Activated CD4-positive, alpha-beta T cell treated with anti-CD3 and anti-CD28 coated beads, Interleukin-2, amount 50 U/mL, for 4 hours (primary cell): ENCODE results near the gene CNOT10.
"Not testable (repeated sequence)": the region's sequence is repeated elsewhere in the genome, so short reads cannot be mapped to it uniquely, and the experiment has no call there.

Experiments
- DNase-seq, 2 experiments: peaks; one replicate each; pipeline ENCODE4 v3.0.0-alpha.2; 2020

CNOT10 gene, protein sequence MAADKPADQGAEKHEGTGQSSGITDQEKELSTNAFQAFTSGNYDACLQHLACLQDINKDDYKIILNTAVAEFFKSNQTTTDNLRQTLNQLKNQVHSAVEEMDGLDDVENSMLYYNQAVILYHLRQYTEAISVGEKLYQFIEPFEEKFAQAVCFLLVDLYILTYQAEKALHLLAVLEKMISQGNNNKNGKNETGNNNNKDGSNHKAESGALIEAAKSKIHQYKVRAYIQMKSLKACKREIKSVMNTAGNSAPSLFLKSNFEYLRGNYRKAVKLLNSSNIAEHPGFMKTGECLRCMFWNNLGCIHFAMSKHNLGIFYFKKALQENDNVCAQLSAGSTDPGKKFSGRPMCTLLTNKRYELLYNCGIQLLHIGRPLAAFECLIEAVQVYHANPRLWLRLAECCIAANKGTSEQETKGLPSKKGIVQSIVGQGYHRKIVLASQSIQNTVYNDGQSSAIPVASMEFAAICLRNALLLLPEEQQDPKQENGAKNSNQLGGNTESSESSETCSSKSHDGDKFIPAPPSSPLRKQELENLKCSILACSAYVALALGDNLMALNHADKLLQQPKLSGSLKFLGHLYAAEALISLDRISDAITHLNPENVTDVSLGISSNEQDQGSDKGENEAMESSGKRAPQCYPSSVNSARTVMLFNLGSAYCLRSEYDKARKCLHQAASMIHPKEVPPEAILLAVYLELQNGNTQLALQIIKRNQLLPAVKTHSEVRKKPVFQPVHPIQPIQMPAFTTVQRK

DNA sequence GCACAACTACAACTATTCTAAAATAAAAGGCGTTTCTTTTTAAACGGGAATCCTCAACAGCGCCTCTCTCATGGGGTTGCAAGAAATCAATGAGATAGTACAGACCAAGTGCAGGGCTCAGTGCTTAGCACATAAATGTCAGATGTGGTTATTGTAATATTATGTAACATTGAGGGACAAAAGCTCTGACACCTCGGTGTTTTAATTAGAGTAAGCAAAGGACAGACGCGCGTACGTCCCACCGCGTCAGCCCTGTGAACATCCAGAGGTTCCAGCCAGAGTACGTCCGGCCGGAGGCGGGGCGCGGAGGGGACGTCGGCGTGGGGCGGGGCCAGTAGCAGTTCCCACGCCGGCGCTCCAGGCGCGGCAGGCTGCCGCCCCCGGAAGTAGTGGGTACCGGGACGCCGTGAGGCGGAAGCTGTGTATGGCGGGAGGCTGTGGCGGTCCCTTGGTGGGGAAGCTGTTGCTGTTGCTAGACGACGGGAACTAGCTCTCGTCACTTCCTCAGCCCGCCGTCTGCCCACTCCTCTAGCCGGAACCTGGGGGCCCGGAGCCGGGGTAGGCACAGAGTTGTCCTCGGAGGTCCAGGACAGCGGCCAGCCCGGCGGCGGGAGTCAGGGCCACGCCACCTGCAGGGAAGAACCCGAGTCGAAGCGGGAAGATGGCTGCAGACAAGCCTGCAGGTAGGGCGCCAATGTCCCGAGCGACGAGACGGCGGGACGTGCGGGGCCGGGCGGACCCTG lies at the start of gene CNOT10:
CNOT10 (plus strand) TSS at position 389 of the 743 bp plus-strand sequence; CDS start at position 662, 273 bp downstream.
- peak; percentile 90 to 92 for DNase-seq

DNA sequence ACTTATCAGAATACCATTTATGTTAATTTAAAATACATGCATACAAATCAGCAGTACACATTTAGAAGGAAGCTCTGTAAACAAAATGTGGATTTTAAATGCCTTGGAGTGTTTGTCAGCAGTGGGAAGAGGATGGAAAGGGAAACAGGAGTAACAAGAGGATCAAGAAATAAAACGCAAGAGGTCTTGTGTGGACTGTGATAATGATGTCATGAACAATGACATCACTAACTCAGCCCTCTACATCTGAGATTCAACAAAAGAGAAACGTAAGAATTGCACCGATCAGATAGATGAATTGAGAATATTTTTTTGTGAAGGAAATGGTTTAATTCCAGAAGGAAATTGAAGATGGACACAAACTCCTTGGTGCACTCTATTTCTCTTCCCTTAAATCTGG lies 44.0 kb upstream of the CNOT10 start:
- no peak for DNase-seq

DNA sequence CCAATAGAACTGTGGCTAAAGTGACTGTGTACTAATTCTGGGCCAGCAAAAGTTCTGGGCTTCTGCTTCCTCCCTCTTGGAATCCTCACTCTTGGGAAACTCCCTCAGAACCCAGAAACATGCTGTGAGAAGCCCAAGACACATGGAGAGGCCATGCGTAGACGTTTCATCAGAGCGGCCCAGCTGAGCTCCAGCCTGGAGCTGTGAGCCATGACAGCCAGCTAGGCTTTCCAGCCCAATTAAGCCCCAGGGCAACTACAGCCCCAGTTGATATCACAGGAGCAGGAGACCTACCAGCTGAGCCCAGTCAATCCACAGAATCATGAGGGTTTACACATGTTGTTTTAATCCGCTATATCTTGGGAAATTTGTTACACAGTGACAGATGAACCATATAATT lies 43.6 kb upstream of the CNOT10 start:
- no peak for DNase-seq

DNA sequence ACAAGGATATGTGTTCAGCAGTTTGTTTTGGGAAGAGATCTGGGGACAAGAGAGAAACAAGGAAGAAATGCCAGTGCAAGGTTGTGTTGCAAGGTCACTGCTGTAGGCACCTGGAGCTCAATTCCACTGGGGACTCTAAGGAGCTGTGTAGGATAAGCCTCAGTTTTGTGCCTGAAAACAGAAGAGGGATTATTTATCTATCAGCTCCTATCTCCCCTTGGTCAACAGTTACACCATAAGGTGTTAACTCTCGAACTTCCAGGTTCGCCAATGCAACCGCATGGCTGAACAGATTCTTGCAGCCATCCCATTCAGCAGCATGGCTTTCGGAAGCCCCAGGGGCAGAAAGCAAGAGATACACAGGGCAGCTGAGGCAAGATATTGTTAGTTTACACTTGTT lies 41.6 kb upstream of the CNOT10 start:
- DNase-seq: no peak

DNA sequence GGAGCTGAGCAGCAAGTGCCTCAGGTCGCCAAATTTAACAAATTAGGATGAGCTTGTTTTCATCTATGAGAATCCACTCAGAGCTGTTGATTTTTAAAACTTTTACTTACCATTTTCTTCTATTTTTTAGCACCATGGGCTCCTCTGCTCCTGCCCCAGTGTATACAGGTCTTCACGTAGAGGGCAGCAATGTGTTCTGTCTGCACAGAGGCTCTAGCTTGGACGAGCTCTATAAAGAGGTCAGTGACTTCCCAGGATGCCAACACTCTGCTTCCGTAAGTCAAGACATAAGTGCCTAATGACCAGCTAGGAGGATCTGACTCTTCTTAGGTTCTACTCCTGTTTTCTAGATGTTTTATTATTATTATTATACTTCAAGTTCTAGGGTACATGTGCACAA lies 41.2 kb upstream of the CNOT10 start:
- DNase-seq: no peak

DNA sequence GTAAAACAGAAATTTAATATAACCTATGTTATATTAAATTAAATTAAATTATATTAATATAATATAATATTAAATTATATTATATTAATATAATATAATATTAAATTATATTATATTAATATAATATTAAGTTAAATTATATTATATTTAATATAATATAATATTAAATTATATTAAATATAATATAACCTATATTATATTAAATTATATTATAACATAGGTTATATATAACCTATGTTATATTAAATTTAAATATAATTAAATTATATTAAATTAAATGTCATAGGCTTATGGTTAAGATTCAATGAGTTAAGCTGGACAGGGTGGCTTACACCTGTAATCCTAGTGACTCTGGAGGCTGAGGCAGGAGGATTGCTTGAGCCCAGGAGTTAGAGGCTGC lies 40.6 kb upstream of the CNOT10 start:
- DNase-seq: no peak

DNA sequence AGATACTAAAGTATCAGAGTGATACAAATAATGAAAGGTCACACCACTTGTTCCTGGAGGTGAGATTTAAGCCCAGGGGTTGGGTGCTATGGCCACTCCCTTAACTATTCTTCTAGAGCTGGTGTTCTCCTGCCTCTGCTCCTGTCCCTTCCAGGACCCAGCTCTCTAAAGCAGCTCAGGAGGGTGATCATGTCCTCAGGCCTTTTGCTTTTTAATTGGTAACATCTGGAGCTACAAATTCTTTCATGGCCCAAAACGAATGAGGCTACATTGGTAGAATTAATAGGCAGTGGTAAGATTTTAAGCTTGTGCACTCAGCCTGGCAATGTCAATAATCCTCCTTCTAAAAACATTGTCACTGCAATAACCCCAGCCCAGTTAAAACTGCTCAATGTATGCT lies 38.2 kb upstream of the CNOT10 start:
- no peak for DNase-seq

DNA sequence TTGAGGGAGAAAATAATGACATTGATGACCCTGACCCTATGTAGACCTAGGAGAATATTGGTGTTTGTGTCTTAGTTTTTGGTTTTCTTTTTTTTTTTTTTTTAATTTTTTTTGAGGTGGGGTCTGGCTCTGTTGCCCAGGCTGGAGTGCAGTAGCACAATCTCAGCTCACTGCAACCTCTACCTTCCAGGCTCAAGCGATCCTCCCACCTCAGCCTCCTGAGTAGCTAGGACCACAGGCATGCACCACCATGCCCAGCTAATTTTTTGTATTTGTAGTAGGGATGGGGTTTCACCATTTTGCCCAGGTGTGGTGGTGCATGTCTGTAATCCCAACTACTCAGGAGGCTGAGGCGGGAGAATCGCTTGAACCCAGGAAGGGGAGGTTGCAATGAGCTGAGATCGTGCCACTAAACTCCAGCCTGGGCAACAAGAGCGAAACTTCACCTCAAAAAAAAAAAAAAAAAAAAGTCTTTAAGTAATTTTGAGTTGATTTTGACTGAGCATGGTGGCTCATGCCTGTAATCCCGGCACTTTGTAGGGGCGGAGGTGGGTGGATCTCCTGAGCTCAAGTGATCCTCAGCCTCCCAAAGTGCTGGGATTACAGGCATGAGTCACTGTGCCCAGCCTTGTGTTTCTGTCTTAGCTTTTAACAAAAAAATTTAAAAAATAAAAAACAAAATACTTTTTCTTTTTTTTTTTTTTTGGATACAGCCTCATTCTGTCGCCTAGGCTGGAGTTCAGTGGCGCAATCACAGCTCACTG lies 32.5 kb upstream of the CNOT10 start:
- DNase-seq: not testable (repeated sequence)

DNA sequence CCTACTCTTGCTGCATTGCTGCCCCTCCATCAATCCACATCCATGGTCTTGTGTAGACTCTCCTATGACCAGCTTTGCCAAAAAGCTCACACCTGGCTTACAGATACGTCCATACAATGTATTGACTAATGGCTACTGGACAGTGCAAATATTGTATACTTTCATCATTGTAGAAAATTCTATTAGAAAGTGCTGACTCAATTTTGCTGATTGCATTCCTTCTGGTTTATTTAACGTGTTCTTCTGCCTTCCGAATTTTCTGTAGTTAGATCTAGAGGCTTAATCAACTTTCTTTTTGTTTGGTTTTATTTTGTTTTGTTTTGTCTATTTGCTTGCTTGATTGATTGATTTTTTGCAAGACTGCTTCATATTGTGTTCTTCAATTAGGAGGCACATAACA lies 29.8 kb upstream of the CNOT10 start:
- no peak for DNase-seq

DNA sequence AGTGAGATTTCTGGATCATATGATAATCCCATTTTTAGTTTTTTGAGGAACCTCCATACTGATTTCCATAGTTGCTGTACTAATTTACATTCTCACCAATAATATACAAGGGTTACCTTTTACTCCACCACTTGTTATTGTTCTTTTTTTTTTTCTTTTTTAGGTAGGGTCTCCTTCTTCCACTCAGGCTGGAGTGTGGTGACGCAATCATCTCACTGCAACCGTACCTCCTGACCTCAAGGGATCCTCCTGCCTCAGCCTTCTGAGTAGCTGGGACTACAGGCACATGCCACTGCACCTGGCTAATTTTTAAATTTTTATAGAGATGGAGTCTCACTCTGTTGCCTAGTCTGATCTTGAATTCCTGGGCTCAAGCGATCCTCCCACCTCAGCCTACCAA lies 24.4 kb upstream of the CNOT10 start:
- DNase-seq: no peak

DNA sequence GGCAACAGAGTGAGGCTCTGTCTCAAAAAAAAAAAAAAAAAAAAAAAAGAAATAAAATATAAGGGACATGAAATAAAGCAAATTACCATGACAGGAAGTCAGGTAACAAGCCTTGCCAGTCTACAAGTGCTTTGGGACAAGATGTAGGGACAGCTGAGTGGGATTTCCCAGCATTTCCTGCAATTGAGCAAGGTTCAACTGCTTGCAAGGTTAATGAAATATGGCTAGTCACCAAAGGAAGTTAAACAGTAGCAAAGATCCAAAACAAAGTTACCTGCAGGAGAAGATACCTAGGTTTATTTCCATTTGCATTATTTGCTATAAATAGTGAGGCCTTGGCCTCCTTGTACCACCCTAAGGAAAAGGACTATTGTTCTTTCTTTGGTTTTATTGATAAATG lies 22.3 kb upstream of the CNOT10 start:
- no peak for DNase-seq

DNA sequence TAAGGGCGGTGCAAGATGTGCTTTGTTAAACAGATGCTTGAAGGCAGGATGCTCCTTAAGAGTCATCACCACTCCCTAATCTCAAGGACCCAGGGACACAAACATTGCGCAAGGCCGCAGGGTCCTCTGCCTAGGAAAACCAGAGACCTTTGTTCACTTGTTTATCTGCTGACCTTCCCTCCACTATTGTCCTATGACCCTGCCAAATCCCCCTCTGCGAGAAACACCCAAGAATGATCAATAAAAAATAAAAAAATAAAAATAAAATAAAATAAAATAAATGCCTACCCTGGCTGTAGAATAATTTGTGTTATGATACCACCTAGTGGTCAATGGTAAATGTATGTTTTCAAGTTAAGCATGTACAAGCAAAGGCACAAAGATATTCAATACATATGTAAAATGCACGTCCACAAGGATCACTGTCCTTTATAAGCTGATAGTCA lies 20.3 kb upstream of the CNOT10 start:
- not testable (repeated sequence) for DNase-seq

DNA sequence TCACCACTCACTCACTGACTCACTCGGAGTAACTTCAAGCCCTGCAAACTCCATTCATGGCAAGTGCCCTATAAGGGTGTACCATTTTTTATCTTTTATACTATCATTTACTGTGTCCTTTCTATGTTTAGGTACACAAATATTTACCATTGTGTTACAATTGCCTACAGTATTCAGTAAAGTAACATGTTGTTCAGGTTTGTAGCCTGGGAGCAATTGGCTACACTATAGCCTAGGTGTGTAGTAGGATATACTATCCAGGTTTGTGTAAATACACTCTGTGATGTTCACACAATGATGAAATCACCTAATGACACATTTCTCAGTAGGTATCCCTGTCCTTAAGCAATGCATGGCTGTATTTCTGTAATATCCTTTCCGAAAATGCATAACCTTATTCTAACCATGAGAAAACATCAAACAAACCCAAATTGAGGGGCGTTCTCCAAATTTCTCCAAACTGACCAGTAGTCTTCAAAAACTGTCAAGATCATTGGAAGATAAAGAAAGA lies 17.9 kb upstream of the CNOT10 start:
- DNase-seq: no peak

DNA sequence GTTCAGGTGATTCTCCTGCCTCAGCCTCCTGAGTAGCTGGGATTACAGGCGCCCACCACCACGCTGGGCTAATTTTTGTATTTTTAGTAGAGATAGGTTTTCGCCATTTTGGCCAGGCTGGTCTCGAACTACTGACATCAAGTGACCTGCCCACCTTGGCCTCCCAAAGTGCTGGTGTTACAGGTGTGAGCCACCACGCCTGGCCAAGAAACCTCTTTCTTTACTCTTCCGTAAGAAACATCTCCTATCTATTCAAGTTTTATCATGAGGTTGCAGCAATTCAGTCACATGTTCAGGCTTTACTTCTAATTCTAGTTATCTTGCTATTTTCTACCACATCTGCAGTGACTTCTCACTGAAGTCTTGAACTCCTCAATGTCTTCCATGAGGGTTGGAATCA lies 15.8 kb upstream of the CNOT10 start:
- not testable (repeated sequence) for DNase-seq

DNA sequence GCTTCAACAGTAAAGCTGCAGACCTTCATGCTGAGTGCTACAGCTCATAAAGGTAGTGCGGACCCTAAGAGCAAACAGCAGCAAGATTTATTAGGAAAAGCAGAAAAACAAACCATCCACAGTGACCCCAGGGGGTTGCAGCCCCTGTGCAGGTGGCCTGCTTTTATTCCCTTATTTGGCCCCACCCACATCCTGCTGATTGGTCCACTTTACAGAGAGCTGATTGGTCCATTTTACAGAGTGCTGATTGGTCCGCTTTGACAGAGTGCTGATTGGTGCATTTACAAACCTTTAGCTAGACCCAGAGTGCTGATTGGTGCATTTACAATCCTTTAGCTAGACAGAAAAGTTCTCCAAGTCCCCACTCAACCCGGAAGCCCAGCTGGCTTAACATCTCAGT lies 11.3 kb upstream of the CNOT10 start:
- not testable (repeated sequence) for DNase-seq

DNA sequence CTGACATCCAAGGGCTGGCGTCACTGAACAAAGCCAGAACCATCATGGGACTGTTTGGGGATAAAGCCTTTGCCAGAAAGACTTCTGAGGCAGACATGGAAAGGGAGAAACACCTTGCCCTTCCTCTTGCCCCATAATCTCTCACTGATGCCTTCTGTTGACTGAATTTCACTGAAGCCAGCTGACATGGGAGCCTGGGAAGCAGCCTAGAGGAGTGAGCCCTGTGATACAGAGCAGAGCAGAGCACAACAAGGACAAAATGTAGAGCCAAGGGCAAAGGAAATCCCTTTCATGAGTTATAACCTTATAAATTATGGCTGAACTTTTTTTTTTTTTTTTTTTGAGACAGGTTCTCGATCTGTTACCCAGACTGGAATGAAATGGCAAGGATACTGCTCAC lies 9.8 kb upstream of the CNOT10 start:
- no peak for DNase-seq

DNA sequence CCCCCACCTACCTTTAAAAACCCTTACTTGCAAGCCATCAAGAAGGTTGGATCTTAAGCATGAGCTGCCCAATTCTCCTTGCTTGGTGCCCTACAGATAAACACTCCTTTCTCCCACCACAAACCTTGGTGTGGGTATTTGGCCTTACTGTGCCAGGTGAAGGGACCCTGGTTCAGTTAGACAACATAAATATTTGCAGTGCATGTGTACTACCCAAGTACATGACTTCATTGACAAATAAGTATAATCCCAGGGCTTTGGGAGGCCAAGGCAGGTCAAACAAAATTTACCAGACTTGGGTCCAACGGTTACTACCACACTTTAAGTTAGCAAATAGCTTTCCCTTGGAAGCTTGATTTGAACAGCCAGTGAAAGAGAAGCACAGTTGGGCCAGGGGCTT lies 9.3 kb upstream of the CNOT10 start:
- no peak for DNase-seq

DNA sequence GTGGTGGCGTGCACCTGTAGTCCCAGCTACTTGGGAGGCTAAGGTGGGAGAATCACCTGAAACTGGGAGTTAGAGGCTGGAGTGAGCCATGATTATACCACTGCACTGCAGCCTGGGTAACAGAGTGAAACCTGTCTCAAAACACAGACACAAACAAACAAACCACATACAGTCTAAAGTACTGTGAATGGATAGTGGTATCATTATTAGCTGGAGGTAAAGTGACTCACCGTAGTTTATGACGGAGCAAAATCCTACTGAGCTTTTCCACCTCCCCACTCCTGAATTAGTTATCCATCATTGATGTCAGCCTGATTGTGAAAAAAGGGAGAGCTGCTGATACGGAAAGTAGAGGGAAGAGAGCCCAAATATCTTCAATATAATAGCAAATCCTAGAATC lies 3.2 kb upstream of the CNOT10 start:
- DNase-seq: no peak

DNA sequence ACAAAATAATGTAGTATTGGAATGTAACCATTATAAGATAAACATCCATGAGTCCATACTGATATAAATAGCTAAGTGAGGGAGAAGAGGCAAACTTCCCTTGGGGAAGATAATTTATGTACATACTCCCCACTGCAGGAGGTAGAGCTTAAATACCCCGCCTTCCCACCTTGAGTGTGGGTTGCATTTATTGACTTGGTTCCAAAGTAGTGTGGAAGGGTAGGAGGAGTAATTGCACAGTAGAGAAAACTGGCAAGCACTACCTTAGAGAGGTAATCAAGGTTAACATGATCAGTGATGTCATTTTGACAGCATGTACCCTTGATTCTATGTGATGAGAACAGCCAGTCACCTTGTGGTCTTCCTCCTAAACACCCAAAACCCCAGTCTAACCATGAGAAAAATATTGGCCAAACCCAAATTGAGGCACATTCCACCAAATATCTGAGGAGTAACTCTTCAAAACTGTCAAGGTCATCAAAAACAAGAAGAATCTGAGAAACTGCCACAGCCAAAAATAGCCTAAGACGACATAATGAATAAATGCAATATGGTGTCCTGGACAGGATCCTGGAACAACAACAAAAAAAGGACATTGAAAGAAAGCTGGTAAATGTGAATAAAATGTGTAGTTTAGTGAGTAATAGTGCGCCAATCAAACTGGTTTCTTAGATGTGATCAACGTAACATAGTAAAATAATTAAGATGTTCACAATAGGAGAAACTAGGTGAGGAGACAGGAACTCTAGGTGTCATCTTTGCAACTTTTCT lies 774 bp upstream of the CNOT10 start:
- no peak for DNase-seq

DNA sequence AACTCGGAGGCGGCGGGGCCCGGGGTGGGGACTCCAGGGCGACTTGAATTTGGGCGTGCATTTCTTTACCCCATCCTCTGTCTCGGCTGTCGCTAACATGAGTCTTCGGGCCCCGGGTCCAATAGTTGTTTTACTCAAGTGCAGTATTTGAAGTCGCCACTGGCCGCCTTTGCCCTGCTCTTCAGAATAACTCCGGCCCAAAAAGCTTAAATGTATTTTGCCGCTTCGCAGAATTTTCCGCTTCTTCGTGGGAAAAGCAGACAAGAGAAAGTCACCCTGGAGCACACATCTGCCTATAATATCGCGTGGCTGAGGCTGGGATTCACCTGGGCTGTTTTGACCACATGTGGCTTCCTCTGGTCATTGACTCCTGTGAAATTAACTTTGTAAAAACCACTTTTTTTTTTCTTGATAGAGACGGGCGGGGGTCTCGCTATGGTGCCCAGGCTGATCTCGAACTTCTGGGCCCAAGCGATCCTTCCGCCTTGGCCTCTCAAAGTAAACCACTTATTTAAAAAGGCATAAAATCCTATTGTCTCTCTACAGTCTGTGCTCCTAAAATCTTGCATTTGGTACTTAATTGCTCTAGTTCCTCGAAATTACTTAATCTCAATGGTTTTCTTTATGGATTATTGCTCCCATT lies 676 bp downstream of the CNOT10 start:
- DNase-seq: no peak

DNA sequence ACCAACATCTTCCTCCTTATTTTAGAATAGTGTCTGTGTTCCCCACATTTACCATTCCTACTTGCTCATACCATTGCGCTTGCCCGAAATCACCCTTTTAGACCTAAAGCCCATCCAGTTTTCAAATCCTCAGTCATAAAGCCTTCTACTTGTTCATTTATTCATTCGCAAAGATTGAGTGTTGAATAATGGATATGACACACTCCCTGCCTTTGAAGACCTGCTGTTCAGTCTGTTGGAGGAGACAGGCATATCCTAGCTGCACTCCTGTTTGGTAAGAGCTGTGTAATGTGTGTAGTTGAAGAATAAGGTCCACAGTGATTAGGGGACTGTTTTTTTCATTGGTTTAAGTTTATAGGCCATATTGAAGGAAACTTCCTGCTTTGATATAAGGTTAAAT lies 1.7 kb downstream of the CNOT10 start:
- DNase-seq: no peak
